ENCODE measurements around the gene EBI3.
A peak's percentile ranks its signal among the peaks of the same experiment; 100 is the strongest.
"Not testable (repeated sequence)": the region's sequence is repeated elsewhere in the genome, so short reads cannot be mapped to it uniquely, and the experiment has no call there.

EBI3 gene

GRCh38 chr19:4229179-4229931 is at the start of gene EBI3:
Gene EBI3, plus strand, starts transcription at chr19:4229523. Its CDS starts 28 bp downstream, at chr19:4229551.
- DNase-seq: no peak

GRCh38 chr19:4181053-4181508 is 48.2 kb upstream of the EBI3 start:
- no peak for DNase-seq

- peak; percentile 93 for DNase-seq
These were observed 47.1 kb upstream of the EBI3 start, which contains the start of the genes ANKRD24 and SIRT6 for GRCh38 chr19:4182084-4182810. Gene ANKRD24, plus strand, starts transcription at chr19:4182689. Its CDS starts 3,737 bp downstream, at chr19:4186426. Gene SIRT6, minus strand, starts transcription at chr19:4182563. Its CDS starts 24 bp downstream, at chr19:4182539.

- no peak for DNase-seq
These were observed 45.2 kb upstream of the EBI3 start for GRCh38 chr19:4183967-4184717.

GRCh38 chr19:4184718-4185352 is 44.5 kb upstream of the EBI3 start:
- no peak for DNase-seq

GRCh38 chr19:4185413-4186086 is 43.8 kb upstream of the EBI3 start:
- no peak for DNase-seq

- peak; percentile 18 for DNase-seq
These were observed 43.0 kb upstream of the EBI3 start for GRCh38 chr19:4186087-4186993.

- no peak for DNase-seq
These were observed 41.8 kb upstream of the EBI3 start for GRCh38 chr19:4187313-4188122.

GRCh38 chr19:4189641-4190040 is 39.7 kb upstream of the EBI3 start:
- no peak for DNase-seq

GRCh38 chr19:4192537-4192936 is 36.8 kb upstream of the EBI3 start:
- not testable (repeated sequence) for DNase-seq

- no peak for DNase-seq
These were observed 35.0 kb upstream of the EBI3 start for GRCh38 chr19:4194353-4194752.

- DNase-seq: no peak
These were observed 33.3 kb upstream of the EBI3 start for GRCh38 chr19:4196009-4196408.

- DNase-seq: no peak
These were observed 32.7 kb upstream of the EBI3 start for GRCh38 chr19:4196587-4197148.

- no peak for DNase-seq
These were observed 32.1 kb upstream of the EBI3 start for GRCh38 chr19:4197228-4197624.

- DNase-seq: no peak
These were observed 31.5 kb upstream of the EBI3 start for GRCh38 chr19:4197625-4198466.

- no peak for DNase-seq
These were observed 30.7 kb upstream of the EBI3 start for GRCh38 chr19:4198467-4199126.

GRCh38 chr19:4199699-4200293 is 29.5 kb upstream of the EBI3 start:
- DNase-seq: no peak
